A549 treated with dexamethasone at 1 μM for 4 hours (cell line): ENCODE measurements around the gene MID1. TPM values are rescaled to one million over a fixed set of nuclear protein-coding genes. Genes with fewer than 3 reads are reported as not detected.

Source experiments
- total RNA-seq: library from RNA; stranded (reverse); fragments of 200-300 nt; extraction: Qiagen RNA extraction; gene quantifications from 5 replicates; pipeline ENCODE4 v1.2.3, GENCODE V29; 2022

Gene MID1, protein sequence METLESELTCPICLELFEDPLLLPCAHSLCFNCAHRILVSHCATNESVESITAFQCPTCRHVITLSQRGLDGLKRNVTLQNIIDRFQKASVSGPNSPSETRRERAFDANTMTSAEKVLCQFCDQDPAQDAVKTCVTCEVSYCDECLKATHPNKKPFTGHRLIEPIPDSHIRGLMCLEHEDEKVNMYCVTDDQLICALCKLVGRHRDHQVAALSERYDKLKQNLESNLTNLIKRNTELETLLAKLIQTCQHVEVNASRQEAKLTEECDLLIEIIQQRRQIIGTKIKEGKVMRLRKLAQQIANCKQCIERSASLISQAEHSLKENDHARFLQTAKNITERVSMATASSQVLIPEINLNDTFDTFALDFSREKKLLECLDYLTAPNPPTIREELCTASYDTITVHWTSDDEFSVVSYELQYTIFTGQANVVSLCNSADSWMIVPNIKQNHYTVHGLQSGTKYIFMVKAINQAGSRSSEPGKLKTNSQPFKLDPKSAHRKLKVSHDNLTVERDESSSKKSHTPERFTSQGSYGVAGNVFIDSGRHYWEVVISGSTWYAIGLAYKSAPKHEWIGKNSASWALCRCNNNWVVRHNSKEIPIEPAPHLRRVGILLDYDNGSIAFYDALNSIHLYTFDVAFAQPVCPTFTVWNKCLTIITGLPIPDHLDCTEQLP
- total RNA-seq, result 16.7 to 39.9 TPM (median 32.5 TPM) in 5 replicates

GRCh38 chrX:10620121-10620699 is at the start of gene MID1:
Gene MID1, minus strand, starts transcription at chrX:10620585. Its CDS starts 53,038 bp downstream, at chrX:10567547.

